GM21723 (cell line): Measurements from ENCODE around the gene MCMBP.
"Not testable (repeated sequence)": the region's sequence is repeated elsewhere in the genome, so short reads cannot be mapped to it uniquely, and the experiment has no call there.

Source experiments
- ATAC-seq: cut with Tn5 transposase; IDR thresholded peaks from one replicate; pipeline ENCODE4 v1.9.1; 2021; ENCODE audit warnings: mild to moderate bottlenecking, moderate library complexity; ENCODE audit not compliant: unreplicated experiment

MCMBP gene

GRCh38 chr10:119832951-119833350 lies 39.7 kb downstream of the MCMBP start:
- no peak for ATAC-seq

- no peak for ATAC-seq
Measured at GRCh38 chr10:119831656-119832055, 41.0 kb downstream of the MCMBP start.

GRCh38 chr10:119830851-119831250 lies 41.8 kb downstream of the MCMBP start:
- no peak for ATAC-seq

GRCh38 chr10:119829429-119829828 lies 43.2 kb downstream of the MCMBP start:
- no peak for ATAC-seq

GRCh38 chr10:119827430-119827829 lies 45.2 kb downstream of the MCMBP start:
- ATAC-seq: no peak

GRCh38 chr10:119826771-119827170 lies 45.9 kb downstream of the MCMBP start:
- no peak for ATAC-seq

GRCh38 chr10:119824299-119824698 lies 48.3 kb downstream of the MCMBP start:
- ATAC-seq: no peak

GRCh38 chr10:119821182-119821581 lies 51.5 kb downstream of the MCMBP start:
- no peak for ATAC-seq

GRCh38 chr10:119818889-119819270 lies 53.8 kb downstream of the MCMBP start:
- ATAC-seq: no peak

GRCh38 chr10:119817991-119818888 lies 54.4 kb downstream of the MCMBP start:
- no peak for ATAC-seq

- no peak for ATAC-seq
Measured at GRCh38 chr10:119815671-119816070, 57.0 kb downstream of the MCMBP start.

GRCh38 chr10:119812684-119813083 lies 60.0 kb downstream of the MCMBP start:
- ATAC-seq: no peak

- no peak for ATAC-seq
Measured at GRCh38 chr10:119811122-119811521, 61.5 kb downstream of the MCMBP start.

GRCh38 chr10:119807960-119808697 lies 64.5 kb downstream of the MCMBP start:
- peak; percentile 63 for ATAC-seq

- ATAC-seq: no peak
Measured at GRCh38 chr10:119806334-119807130, 66.1 kb downstream of the MCMBP start.

GRCh38 chr10:119805702-119806230 lies 66.9 kb downstream of the MCMBP start:
- ATAC-seq: no peak

- no peak for ATAC-seq
Measured at GRCh38 chr10:119803264-119803663, 69.4 kb downstream of the MCMBP start.

- no peak for ATAC-seq
Measured at GRCh38 chr10:119801998-119802538, 70.6 kb downstream of the MCMBP start.

GRCh38 chr10:119801176-119801575 lies 71.5 kb downstream of the MCMBP start:
- ATAC-seq: no peak

- ATAC-seq: no peak
Measured at GRCh38 chr10:119796039-119796438, 76.6 kb downstream of the MCMBP start.

GRCh38 chr10:119795101-119795500 lies 77.5 kb downstream of the MCMBP start:
- not testable (repeated sequence) for ATAC-seq
